GM19452 (cell line): ENCODE measurements around the gene LAMA5.

Experiments used
- ATAC-seq: cut with Tn5 transposase; IDR thresholded peaks from one replicate; pipeline ENCODE4 v1.9.1; 2021; ENCODE audit not compliant: unreplicated experiment

LAMA5 gene

GRCh38 chr20:62404112-62404665, 37.1 kb upstream of the LAMA5 start:
- no peak for ATAC-seq

GRCh38 chr20:62403331-62403730, 36.2 kb upstream of the LAMA5 start:
- no peak for ATAC-seq

GRCh38 chr20:62402456-62403150, 35.5 kb upstream of the LAMA5 start:
- no peak for ATAC-seq

GRCh38 chr20:62401331-62401779, 34.2 kb upstream of the LAMA5 start:
- no peak for ATAC-seq

GRCh38 chr20:62400541-62400940, 33.4 kb upstream of the LAMA5 start:
- no peak for ATAC-seq

- no peak for ATAC-seq
Observed at GRCh38 chr20:62400021-62400420, 32.9 kb upstream of the LAMA5 start.

- no peak for ATAC-seq
Observed at GRCh38 chr20:62398120-62398821, 31.2 kb upstream of the LAMA5 start.

DNA sequence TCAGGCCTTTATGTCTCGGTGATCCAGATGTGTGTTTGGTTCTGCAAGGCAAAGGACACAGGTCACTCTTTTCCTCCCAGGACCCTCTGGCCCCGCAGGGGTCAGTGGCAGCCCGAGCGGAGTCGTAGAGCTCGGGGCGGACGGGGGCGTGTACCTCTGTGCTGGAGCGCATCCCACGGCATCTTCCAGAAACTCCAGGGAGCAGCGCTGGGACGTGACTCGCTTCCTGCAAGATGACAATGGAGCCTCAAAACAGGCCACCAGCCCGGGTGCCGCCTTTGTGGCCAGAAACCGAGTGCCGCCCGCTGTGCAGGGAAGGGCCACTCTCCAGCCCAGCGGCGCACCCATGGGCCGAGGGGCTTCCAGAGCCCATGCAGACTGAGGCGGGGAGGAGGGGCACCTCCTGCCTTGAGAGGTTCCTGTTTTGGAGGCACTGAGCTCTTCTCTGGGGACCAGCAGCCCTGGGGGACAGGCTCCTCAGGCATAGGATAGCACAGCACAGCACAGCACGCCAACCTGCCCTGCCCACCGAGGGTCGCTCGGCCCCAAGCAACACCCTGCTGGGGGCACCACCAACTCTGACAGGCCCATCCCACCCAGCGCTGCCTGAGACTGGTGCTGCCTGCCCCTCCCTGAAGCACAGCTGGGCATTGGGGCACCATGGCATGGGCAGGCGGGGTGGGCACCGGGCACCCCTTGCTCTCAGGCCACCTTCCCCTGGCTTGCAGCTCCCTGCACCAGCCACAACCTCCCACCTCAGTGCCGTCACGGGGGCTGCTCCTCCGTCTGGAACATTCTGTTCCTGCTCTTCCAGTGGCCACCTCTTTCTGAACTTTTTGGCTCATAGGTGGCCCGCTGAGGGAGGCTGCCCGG, 29.5 kb upstream of the LAMA5 start:
- no peak for ATAC-seq

GRCh38 chr20:62395311-62396242, 28.5 kb upstream of the LAMA5 start:
- no peak for ATAC-seq

- ATAC-seq, result no peak
Observed at GRCh38 chr20:62394248-62395245, 27.4 kb upstream of the LAMA5 start.

DNA sequence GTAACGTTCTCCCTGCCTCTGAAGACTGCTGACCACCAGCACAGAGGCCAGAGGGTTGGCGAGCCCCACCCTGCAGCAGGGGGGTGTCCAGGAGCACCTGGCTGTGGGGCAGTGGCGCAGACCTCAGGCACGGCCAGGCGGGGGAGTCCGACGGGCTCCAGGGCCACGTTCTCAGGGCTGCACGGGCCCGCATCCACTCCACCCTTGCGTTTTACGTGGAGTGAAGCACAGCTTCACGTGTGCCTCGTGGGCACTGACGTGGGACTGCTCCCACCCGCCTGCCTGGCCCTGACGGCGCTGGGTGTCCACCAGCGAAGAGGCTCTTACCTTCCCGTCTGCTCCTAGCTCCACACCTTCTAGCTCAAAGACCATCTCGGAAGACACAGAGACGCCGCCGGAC, 26.7 kb upstream of the LAMA5 start:
- ATAC-seq, result no peak

DNA sequence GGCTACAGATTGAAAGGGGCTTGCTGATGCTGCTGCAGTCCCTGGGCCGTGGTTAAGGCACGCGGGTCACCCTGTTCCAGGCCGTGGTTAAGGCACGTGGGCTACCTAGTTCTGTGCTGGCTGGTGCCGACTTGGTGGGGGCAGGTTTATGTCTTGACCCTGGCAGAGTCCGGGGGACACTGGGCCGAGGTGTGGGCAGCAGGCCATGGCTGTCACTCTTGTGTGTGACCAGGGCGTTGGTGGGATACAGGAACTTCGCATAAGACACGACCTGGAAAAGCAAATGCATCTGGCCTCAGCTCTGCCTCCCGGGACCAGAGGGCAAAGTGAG, 26.2 kb upstream of the LAMA5 start:
- no peak for ATAC-seq

DNA sequence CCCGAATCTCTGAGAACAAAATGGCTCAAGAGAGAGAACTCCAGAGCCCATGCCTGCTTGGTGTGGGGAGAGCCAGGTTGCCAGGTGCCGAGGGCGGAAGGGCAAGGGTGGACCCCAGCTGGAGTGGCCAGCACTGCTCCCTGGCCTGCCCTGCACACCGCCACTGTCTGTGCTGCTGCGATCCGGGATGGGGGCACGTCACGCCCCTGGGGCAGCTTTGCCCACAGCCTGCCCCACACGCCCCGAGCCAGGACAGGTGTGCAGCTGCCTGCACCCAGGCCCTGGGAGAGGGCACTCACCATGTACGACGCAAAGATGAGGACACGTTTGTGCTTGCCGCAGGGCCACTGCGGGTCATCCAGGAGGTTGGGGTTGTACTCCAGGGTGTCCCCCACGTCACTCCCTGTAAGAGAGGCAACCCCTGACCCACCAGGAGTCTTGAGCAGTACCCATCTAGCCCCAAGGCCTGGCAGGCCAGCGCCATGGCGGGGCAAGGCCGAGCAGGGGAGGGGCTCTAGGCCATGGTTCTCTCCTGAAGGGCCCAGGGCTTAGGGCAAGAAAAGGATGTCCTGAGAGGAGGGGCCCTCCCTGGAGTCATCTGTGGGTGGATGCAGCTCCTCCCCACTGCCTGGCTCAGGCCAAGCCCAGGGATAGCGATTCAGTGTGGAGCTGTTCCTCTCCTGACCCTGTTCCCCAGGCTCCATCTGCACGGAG, 25.7 kb upstream of the LAMA5 start:
- no peak for ATAC-seq

DNA sequence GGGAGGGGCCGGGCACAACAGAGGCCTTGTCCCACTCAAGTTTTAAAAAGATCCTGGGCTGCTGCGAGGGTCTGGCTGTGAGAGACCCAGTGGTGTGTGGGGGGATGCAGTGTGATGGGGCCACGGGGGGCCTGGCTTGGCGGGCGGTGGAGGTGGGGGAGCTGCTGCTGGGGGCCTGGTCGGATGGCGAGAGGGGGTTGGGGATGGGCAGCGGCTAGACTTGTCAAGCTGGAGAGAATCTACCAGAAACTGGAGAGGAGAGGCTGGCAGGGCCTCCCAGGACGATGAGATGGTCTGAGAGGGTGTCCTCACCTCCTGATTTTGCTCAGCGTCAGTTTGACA, 24.9 kb upstream of the LAMA5 start:
- ATAC-seq, result no peak

DNA sequence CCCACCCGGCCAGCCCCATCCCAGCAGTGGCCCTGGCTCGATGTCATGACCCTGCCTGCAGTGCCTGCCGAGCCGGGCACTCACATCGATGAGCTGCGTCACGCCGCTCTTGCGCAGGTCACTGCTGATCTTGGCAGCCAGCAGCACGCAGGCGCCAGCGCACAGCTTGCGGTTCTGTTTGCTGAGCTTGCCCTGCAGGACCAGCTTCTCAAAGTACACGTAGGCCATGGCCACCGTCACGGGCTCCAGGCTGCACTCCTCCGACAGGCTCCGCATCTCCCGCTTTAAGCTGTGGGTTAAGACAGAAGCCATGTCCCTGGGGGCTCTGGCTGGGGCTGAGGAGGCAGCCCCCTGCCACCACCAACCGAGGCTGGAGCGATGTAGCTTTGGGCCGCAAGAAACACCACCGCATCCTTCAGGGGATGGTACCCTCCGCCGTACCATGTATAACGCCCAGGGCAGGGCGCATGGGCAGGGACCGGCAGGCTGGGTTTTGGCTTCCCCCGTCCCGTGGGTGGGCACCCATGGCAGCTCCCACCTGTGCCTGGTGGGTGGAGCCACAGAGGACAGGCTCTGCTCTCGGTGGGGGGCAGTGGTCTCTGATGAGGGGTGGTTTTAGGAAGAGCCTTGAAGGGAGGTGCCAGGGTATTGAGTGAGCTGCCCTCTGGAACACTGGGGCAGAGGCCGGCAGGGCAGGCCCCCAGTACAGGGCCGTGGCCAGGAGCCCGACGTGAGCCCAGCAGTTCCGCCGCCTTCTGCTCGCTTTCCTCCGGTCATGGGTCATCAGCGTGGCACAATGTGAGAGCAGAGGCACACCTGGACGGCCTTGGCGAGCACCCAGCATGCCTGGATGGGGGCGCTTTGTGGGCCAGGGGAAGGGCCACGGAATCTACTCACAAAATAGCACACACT, 24.3 kb upstream of the LAMA5 start:
- ATAC-seq, result no peak

DNA sequence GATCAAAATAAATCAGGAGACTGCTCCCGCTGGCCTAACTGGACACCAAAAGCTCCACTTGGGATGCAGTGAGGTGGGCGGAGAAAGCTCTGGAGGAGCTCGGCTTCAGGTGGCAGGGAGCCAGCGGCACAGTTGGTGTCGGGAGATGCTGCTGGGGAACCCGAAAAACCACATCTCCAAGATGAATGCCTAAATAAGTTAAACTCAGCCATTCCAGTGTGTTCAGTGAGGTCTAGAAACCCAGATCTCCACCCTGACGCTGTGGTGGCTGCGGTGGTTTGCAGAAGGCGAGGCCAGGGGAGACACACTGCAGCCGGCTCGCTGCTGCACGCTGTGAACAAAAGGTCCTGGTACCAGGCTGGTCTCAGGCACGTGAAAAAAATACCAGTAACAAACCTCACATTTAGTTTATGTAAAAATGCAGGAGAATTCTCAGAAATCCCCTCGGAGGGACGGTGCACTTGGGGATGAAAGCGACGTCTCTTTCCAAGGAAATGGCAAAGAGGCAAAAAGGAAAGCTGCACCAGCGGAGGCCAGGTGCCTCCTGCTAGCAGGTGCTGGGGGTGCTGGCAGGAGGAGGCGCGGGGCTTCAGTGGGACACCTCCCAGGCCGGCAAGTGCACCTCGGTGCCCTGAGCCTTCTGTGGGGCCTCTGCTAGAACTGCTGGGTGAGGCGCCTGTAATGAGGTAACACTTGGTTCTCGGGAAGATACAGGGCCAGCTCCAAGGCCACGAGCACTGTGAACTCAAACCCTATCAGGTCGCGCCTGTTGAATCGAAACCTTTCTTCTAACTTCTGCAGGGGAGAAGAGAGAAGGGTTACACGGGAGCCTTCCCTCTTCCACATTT, 23.4 kb upstream of the LAMA5 start:
- no peak for ATAC-seq

GRCh38 chr20:62389601-62390087, 22.5 kb upstream of the LAMA5 start:
- no peak for ATAC-seq
